ENCODE measurements around the gene NLRP5. TPM values are rescaled to one million over a fixed set of nuclear protein-coding genes. Genes with fewer than 3 reads are reported as not detected.

The NLRP5 gene
- total RNA-seq, 2 donors from 2014 or later: 0.34 TPM; not detected in 1

DNA sequence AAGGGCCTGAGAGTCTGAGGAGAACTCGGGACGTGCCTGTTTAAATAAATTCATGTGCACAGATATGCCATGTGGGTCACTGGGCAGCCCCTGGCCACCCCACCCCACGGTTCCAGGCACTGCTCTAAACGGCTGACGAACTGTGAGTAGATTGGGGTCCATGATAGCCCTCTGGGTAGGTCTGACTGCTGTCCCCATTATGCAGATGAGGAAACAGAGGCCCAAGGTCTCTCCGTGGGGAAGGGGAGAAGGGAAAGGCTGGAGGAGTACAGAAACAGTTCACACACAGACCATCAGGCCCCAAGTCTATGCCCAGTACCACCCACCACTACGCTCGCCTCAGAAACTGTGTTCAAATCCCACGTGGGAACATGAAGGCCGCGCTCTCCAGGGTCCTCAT is 120.4 kb downstream of the NLRP5 start:
- WGBS: 83% methylated on average over 11 of the region's 11 CpGs
- no peaks in the 10 kb centered on the region for H3K9me3 ChIP-seq
- no peak for DNase-seq (ENCODE audit: low spot score)
- TF ChIP-seq, protein P1, sequence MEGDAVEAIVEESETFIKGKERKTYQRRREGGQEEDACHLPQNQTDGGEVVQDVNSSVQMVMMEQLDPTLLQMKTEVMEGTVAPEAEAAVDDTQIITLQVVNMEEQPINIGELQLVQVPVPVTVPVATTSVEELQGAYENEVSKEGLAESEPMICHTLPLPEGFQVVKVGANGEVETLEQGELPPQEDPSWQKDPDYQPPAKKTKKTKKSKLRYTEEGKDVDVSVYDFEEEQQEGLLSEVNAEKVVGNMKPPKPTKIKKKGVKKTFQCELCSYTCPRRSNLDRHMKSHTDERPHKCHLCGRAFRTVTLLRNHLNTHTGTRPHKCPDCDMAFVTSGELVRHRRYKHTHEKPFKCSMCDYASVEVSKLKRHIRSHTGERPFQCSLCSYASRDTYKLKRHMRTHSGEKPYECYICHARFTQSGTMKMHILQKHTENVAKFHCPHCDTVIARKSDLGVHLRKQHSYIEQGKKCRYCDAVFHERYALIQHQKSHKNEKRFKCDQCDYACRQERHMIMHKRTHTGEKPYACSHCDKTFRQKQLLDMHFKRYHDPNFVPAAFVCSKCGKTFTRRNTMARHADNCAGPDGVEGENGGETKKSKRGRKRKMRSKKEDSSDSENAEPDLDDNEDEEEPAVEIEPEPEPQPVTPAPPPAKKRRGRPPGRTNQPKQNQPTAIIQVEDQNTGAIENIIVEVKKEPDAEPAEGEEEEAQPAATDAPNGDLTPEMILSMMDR (IDR thresholded peaks at IDR 0.05): no peak
- TF ChIP-seq POLR2AphosphoS5 (IDR thresholded peaks at IDR 0.05) (no peak), POLR2A (IDR thresholded peaks at IDR 0.05) (no peak)
- intact Hi-C loops (cut with DNase I): no loop called here
- H3K4me1 ChIP-seq (replicated peaks): peaks cover 36% of the 10 kb centered on the region
- H3K27ac ChIP-seq: no peak overlapping the region
- no peaks in the 10 kb centered on the region for H3K27me3 ChIP-seq (replicated peaks; ENCODE audit: insufficient read depth)
- H3K4me3 ChIP-seq: no peak overlapping the region
- peaks cover 0 to 4% of the 10 kb centered on the region in 2 donors for H3K36me3 ChIP-seq

DNA sequence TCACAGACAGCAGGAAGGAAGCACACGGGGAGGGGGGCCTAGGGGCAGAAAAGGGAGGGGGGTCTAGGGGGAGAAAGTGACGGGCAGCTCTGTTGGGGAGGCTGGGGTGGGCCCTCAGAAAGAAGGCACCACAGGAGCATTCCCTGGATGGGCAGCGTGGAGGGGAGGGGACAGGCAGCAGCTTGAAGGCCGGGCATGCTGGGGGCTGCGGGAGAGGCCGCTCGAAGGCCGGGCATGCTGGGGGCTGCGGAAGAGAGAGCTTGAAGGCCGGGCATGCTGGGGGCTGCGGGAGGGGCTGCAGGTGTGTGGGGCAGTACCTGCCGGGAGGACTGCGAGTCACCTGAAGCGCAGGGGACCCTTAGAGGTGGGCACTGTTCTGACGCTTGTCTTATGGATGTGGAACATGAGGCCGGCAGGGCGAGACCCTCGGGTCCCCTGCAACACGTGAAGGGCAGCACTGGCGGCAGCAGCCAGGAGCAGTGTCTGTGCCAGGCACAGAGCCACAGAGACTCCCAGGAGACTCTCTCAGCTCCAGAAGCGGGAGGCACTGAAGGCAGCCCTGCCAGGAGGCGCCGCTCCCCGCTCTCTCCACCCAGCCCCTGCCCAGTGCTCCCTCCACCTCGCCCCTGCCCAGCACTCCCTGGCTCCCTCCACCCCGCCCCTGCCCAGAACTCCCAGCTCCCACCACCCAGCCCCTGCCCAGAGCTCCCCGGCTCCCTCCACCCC is 121.2 kb downstream of the NLRP5 start:
- no peaks in the 10 kb centered on the region for H3K9me3 ChIP-seq
- DNase-seq (ENCODE audit: low spot score): no peak
- WGBS: 38% methylated on average over 27 of the region's 27 CpGs
- no peaks in the 10 kb centered on the region for H3K27me3 ChIP-seq (replicated peaks; ENCODE audit: insufficient read depth)
- H3K4me3 ChIP-seq: no peak overlapping the region
- no peaks in the 10 kb centered on the region for H3K36me3 ChIP-seq
- TF ChIP-seq POLR2A (IDR thresholded peaks at IDR 0.05): no peak
- TF ChIP-seq, protein P1 (IDR thresholded peaks at IDR 0.05): no peak
- no peak for TF ChIP-seq POLR2AphosphoS5 (IDR thresholded peaks at IDR 0.05)
- H3K27ac ChIP-seq: peak overlapping the region; percentile 50
- peaks cover 44% of the 10 kb centered on the region for H3K4me1 ChIP-seq (replicated peaks)
- intact Hi-C loops (cut with DNase I): no loop called here

DNA sequence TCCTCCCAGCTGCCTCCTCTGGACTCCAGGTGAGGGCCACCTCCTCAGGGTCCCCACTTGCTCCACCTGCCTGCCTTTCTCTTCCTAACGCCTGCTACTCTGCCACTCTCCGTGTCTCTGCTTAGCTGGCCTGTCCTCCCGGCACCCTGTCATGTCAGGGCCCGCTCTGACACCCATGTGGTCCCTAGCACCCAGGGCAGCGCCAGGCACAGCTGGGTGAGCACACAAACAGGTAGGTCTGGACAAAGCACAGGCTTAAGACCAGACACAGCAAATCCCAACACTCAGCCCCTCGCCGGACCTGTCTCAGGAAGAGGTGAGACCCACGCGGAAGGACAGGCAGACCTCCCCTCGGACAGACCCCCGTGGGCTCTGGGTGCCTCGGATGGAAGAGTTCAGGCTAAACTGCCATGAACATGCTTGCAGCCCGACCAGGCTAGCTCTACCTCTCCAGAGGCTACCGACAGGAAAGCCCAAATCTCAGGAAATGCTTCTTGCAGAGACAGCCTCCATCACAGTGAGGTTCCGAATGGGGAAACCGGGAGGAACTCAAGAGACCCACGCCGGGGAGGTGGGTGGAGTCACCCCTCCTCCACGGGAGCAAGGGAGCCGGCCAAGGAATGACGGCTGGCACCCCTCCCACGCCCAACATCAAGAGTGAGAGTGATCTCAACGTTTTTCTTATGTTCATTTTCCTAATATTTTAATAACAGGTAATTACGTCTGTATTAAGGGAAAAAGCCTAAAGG is 122.0 kb downstream of the NLRP5 start:
- intact Hi-C loops (cut with DNase I): no loop called here
- Histone ChIP-seq H3K4me3 (no peak overlapping the region), H3K27ac (peak overlapping the region; percentile 50), H3K27me3 (replicated peaks; ENCODE audit: insufficient read depth) (no peaks in the 10 kb centered on the region), H3K9me3 (no peaks in the 10 kb centered on the region), H3K36me3 (no peaks in the 10 kb centered on the region), H3K4me1 (replicated peaks) (peaks cover 49% of the 10 kb centered on the region)
- 14% methylated on average over 24 of the region's 24 CpGs for WGBS
- DNase-seq (ENCODE audit: low spot score): no peak
- TF ChIP-seq POLR2A (IDR thresholded peaks at IDR 0.05) (no peak), POLR2AphosphoS5 (IDR thresholded peaks at IDR 0.05) (no peak)
- TF ChIP-seq, protein P1 (IDR thresholded peaks at IDR 0.05): no peak

DNA sequence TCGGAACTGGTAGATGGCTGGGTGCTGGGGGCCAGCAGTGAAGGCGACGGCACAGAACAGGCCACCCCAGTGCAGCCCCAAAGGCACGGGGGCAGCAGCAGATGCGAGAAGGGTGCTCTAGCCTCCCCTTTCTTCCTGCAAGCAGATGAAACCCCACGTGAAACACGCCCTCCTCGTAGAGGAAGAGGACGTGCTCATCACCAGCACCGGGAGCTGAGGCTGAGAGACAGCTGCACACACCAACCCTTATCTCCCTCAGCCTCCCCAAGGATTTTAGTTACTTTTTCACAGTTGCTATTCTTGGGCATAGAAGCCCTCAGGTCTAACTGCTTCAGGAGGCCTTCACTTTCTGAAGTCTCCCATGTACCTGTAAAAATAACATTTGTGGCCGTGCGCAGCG is 122.7 kb downstream of the NLRP5 start:
- Histone ChIP-seq H3K36me3 (no peaks in the 10 kb centered on the region), H3K27me3 (replicated peaks; ENCODE audit: insufficient read depth) (no peaks in the 10 kb centered on the region), H3K4me1 (replicated peaks) (peaks cover 49% of the 10 kb centered on the region), H3K27ac (peak overlapping the region in 1 of 2 donors; percentile 50), H3K4me3 (no peak overlapping the region), H3K9me3 (no peaks in the 10 kb centered on the region)
- 33% methylated on average over 13 of the region's 13 CpGs for WGBS
- DNase-seq (ENCODE audit: low spot score): no peak
- intact Hi-C loops (cut with DNase I): no loop called here
- TF ChIP-seq, protein P1 (IDR thresholded peaks at IDR 0.05): no peak
- TF ChIP-seq POLR2AphosphoS5 (IDR thresholded peaks at IDR 0.05): no peak
- TF ChIP-seq POLR2A (IDR thresholded peaks at IDR 0.05): no peak
